H7 (cell line): ENCODE results near the gene SLC5A6. TPM values are rescaled to one million over a fixed set of nuclear protein-coding genes. Genes with fewer than 3 reads are reported as not detected.

Experiments used
- DNase-seq: peaks from one replicate; pipeline ENCODE4 v3.0.0; 2012
- H3K27me3 ChIP-seq: 2 replicates; pipeline ENCODE4 v1.6.0; 2011; ENCODE audit warnings: mild to moderate bottlenecking, low read length; ENCODE audit not compliant: control insufficient read depth, insufficient read depth
- H3K36me3 ChIP-seq: replicated peaks from 2 replicates; pipeline ENCODE4 v1.5.1; 2011; ENCODE audit warnings: low read length; ENCODE audit not compliant: control insufficient read depth, insufficient read depth
- H3K4me3 ChIP-seq: 2 replicates; pipeline ENCODE4 v1.5.1; 2011; ENCODE audit warnings: low read depth, mild to moderate bottlenecking, control low read depth, low read length, moderate library complexity; ENCODE audit not compliant: insufficient read depth
- total RNA-seq: library from RNA; depleted of rRNA; stranded (reverse); fragments of >200 nt; shearing (Covaris generic); gene quantifications from 2 replicates; pipeline ENCODE4 v1.2.3, GENCODE V29; 2014

The SLC5A6 gene
- total RNA-seq, 1 experiment from 2014 or later = 120 TPM

- no peaks in the 10 kb centered on the region for H3K27me3 ChIP-seq
- peaks cover 49% of the 10 kb centered on the region for H3K36me3 ChIP-seq
- H3K4me3 ChIP-seq = no peak overlapping the region
Measured at GRCh38 chr2:27220091-27220490, 8.0 kb upstream of the SLC5A6 start.

GRCh38 chr2:27219091-27219490, 7.0 kb upstream of the SLC5A6 start:
- no peak for DNase-seq
- peaks cover 41% of the 10 kb centered on the region for H3K36me3 ChIP-seq
- no peak overlapping the region for H3K4me3 ChIP-seq
- no peaks in the 10 kb centered on the region for H3K27me3 ChIP-seq

More at GRCh38 chr2:27220091-27220490, 8.0 kb upstream of the SLC5A6 start:
- DNase-seq = no peak

- no peak overlapping the region for H3K4me3 ChIP-seq
- no peaks in the 10 kb centered on the region for H3K27me3 ChIP-seq
- no peak for DNase-seq
- H3K36me3 ChIP-seq = peaks cover 36% of the 10 kb centered on the region
Measured at GRCh38 chr2:27218614-27219013, 6.5 kb upstream of the SLC5A6 start.

- peak; percentile 98 for DNase-seq
- peaks cover 30% of the 10 kb centered on the region for H3K36me3 ChIP-seq
- peak within 1 kb of the TSS; percentile 85 for H3K4me3 ChIP-seq
- H3K27me3 ChIP-seq = no peaks in the 10 kb centered on the region
Measured at GRCh38 chr2:27217173-27218121, 5.4 kb upstream of the SLC5A6 start, which contains the start of gene CAD. Gene CAD (plus strand): TSS chr2:27217369. CDS start chr2:27217552, 183 bp downstream.

GRCh38 chr2:27216416-27217137, 4.5 kb upstream of the SLC5A6 start:
- H3K36me3 ChIP-seq = peaks cover 24% of the 10 kb centered on the region
- DNase-seq = peak; percentile 60
- peak overlapping the region; percentile 6; the same call in 1 of the 2 replicates for H3K4me3 ChIP-seq
- H3K27me3 ChIP-seq = no peaks in the 10 kb centered on the region

GRCh38 chr2:27214941-27215340, 2.9 kb upstream of the SLC5A6 start:
- Histone ChIP-seq H3K36me3 (peaks cover 17% of the 10 kb centered on the region), H3K27me3 (no peaks in the 10 kb centered on the region), H3K4me3 (no peak overlapping the region)
- DNase-seq = no peak

GRCh38 chr2:27212626-27213471, 781 bp upstream of the SLC5A6 start:
- DNase-seq = peak; percentile 60
- no peaks in the 10 kb centered on the region for H3K27me3 ChIP-seq
- peaks cover 15% of the 10 kb centered on the region for H3K36me3 ChIP-seq
- H3K4me3 ChIP-seq = peak overlapping the region; percentile 95

GRCh38 chr2:27211241-27211942, 676 bp downstream of the SLC5A6 start:
- H3K4me3 ChIP-seq = peak overlapping the region; percentile 95
- peak; percentile 98 for DNase-seq
- no peaks in the 10 kb centered on the region for H3K27me3 ChIP-seq
- H3K36me3 ChIP-seq = peaks cover 28% of the 10 kb centered on the region

GRCh38 chr2:27209621-27210401, 2.3 kb downstream of the SLC5A6 start:
- Histone ChIP-seq H3K36me3 (peaks cover 34% of the 10 kb centered on the region), H3K4me3 (no peak overlapping the region), H3K27me3 (no peaks in the 10 kb centered on the region)
- DNase-seq = no peak

GRCh38 chr2:27208486-27209050, 3.5 kb downstream of the SLC5A6 start:
- no peak overlapping the region for H3K4me3 ChIP-seq
- no peak for DNase-seq
- peaks cover 45% of the 10 kb centered on the region for H3K36me3 ChIP-seq
- H3K27me3 ChIP-seq = no peaks in the 10 kb centered on the region

GRCh38 chr2:27206346-27206745, 5.7 kb downstream of the SLC5A6 start:
- H3K36me3 ChIP-seq = peaks cover 63% of the 10 kb centered on the region
- no peaks in the 10 kb centered on the region for H3K27me3 ChIP-seq
- no peak overlapping the region for H3K4me3 ChIP-seq
- DNase-seq = peak; percentile 20

GRCh38 chr2:27205206-27205605, 6.9 kb downstream of the SLC5A6 start:
- Histone ChIP-seq H3K4me3 (no peak overlapping the region), H3K36me3 (peaks cover 66% of the 10 kb centered on the region), H3K27me3 (no peaks in the 10 kb centered on the region)
- DNase-seq = no peak

- DNase-seq = no peak
- peaks cover 70% of the 10 kb centered on the region for H3K36me3 ChIP-seq
- no peak overlapping the region for H3K4me3 ChIP-seq
- no peaks in the 10 kb centered on the region for H3K27me3 ChIP-seq
Measured at GRCh38 chr2:27204566-27204965, 7.5 kb downstream of the SLC5A6 start.
